ENCODE data around the gene MED15.
"Not testable (repeated sequence)": the region's sequence is repeated elsewhere in the genome, so short reads cannot be mapped to it uniquely, and the experiment has no call there.

Gene MED15

GRCh38 chr22:20606041-20606783 is 98.8 kb downstream of the MED15 start:
- DNase-seq: peak; percentile 51

GRCh38 chr22:20606784-20607128 is 99.3 kb downstream of the MED15 start:
- no peak for DNase-seq

GRCh38 chr22:20607157-20607907 is 99.9 kb downstream of the MED15 start:
- no peak for DNase-seq

- DNase-seq: no peak
Measured at GRCh38 chr22:20610243-20610686, 102.9 kb downstream of the MED15 start.

GRCh38 chr22:20610757-20611156 is 103.3 kb downstream of the MED15 start:
- no peak for DNase-seq

- no peak for DNase-seq
Measured at GRCh38 chr22:20611418-20611817, 104.0 kb downstream of the MED15 start.

- DNase-seq: no peak
Measured at GRCh38 chr22:20613301-20613700, 105.9 kb downstream of the MED15 start.

- DNase-seq: no peak
Measured at GRCh38 chr22:20615021-20615420, 107.6 kb downstream of the MED15 start.

GRCh38 chr22:20615533-20616450 is 108.4 kb downstream of the MED15 start:
- DNase-seq: no peak

- DNase-seq: no peak
Measured at GRCh38 chr22:20616451-20617043, 109.1 kb downstream of the MED15 start.

- no peak for DNase-seq
Measured at GRCh38 chr22:20618488-20618887, 111.1 kb downstream of the MED15 start.

DNA sequence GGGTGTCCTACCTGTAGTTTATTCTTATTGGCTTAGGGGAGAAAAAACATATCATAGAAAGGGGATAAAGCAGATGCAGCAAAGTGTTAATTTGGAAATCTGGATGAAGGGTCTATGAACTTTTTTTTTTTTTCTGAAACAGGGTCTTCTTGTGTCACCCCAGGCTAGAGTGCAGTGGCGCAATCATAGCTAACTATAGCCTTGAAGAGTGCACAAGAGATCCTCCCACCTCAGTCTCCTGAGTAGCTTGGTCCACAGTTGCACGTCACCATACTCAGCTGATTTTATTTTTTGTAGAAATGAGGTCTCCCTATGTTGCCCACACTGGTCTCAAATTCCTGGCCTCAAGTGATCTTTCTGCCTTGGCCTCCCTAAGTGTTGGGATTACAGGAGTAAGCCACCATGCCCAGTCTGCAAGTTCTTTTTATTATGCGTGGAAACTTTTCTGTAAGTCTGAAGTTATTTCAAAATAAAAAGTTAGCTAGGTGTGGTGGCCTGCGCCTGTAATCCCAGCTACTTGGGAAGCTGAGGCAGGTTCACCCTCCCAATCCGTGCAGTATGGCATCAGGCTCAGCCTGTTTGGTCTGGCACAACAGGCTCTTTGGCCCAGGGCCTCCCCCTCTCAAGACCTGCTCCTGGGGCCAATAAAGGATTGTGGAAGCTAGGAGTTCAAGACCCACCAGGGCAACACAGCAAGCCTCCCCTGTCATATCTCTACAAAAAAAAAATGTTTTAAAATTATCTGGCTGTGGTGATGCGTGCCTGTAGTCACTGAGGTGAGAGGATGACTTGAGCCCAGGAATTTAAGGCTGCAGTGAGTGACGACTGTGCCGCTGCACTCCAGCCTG is 111.9 kb downstream of the MED15 start:
- DNase-seq: no peak

DNA sequence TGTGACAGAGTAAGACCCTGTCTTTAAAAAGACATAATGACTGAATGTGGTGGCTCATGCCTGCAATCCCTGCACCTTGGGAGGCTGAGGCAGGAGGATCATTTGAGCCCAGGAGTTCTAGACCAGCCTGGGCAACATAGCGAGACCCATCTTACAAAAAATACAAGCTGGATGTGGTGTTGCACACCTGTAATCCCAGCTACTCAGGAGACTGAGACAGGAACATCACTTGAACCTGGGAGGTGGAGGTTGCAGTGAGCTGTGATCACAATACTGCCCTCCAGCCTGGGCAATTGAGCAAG is 112.4 kb downstream of the MED15 start:
- DNase-seq: not testable (repeated sequence)

DNA sequence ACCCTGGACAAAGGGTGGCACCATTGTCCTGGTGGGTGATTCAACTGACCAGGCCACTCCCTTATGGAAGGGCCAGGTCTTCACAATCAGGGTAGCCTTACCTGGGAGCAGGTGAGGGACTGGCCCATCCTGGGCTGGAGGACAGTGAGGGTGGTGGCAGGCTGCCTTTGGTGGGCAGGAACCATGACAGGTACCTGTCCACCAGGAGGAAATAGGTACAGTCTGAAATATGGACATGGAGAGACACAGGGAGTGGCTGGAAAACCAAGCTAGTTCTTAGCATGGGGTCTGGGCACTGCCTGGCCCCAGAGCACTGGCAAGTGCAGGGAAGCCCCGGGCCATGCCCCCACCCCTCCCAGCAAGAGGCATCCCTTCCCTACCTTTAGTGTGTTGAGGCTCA is 113.8 kb downstream of the MED15 start:
- no peak for DNase-seq

DNA sequence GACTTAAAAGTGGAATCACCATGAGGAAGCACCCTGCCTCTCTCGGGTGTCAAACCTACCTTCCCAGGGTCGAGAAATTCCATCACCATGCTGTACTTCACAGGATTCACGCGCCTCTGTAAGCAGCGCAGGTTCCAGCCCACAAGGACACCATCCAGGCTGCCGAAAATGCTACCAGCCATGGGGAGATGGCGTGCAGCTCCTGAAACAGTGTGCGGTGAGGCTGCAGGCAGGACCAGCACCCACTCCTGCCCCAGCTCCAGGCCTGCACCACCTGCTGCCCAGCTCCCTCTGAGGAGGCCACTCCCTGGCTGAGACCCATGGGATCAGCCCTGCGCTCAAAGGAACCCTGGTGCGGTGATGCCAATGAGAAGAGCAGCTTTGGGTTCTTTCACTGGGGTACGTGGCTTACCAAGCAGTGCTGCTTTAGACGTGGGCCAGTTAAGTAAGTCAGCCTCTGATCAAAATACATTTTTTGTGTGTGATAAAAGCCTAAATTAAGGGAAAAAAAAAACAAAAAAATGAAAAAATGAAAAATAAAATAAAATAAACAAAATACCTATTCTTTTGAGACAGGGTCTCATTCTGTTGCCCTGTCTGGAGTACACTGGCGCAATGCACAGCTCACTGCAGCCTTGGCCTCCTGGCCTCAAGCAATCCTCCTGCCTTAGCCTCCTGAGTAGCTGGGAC is 115.4 kb downstream of the MED15 start:
- no peak for DNase-seq

GRCh38 chr22:20624161-20624616 is 116.8 kb downstream of the MED15 start:
- no peak for DNase-seq

DNA sequence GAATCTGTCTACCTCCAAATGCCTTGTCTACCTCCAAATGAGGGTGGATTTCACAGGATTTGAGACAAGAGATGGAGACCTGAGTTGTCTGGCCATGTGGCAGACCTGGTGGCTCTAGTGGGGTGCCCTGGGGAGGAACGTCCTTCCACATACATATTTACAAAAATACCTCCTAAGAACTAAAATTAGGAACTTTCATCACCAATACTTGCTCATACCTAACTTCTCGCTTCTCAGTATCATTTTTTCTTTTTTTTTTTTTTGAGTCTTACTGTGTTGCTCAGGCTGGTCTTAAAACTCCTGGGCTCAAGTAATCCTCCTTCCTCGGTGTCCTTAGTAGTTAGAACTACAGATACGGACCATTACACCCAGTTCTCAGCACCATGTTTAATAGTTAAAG is 117.9 kb downstream of the MED15 start:
- no peak for DNase-seq

GRCh38 chr22:20626811-20627210 is 119.4 kb downstream of the MED15 start:
- no peak for DNase-seq

DNA sequence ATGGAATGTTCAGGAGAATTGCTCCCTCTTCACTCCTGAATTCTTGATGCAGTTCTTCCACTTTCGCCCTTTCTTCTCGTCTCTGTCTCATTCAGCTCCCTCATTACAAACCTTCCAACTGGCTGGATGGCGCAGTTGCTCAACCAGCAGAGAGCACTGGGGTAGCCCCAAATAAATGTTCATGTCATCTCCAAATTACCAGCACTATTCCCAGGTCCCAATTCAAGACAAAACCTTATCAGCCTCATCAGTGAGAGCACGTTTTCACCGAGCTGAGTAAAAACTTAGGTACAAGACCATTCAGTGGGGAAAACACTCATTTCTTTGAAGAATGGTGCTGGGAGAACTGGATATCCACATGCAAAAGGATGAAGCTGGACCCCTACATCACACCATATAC is 120.0 kb downstream of the MED15 start:
- DNase-seq: no peak

GRCh38 chr22:20628081-20628939 is 120.9 kb downstream of the MED15 start:
- no peak for DNase-seq
